ENCODE data around the gene LAGE3.

Gene LAGE3

GRCh38 chrX:154477891-154478477, 1.1 kb downstream of the LAGE3 start:
- no peak for DNase-seq (ENCODE audit: low spot score)

GRCh38 chrX:154476821-154477220, 2.3 kb downstream of the LAGE3 start:
- DNase-seq (ENCODE audit: low spot score) = no peak

GRCh38 chrX:154473683-154474082, 5.4 kb downstream of the LAGE3 start:
- DNase-seq (ENCODE audit: low spot score) = no peak

- DNase-seq (ENCODE audit: low spot score) = peak; percentile 12
These were observed 6.1 kb downstream of the LAGE3 start for GRCh38 chrX:154472685-154473632.

- no peak for DNase-seq (ENCODE audit: low spot score)
These were observed 7.0 kb downstream of the LAGE3 start for GRCh38 chrX:154471839-154472684.

- no peak for DNase-seq (ENCODE audit: low spot score)
These were observed 8.0 kb downstream of the LAGE3 start for GRCh38 chrX:154470914-154471568.

- no peak for DNase-seq (ENCODE audit: low spot score)
These were observed 8.6 kb downstream of the LAGE3 start for GRCh38 chrX:154470434-154470833.

GRCh38 chrX:154469880-154470279, 9.2 kb downstream of the LAGE3 start:
- no peak for DNase-seq (ENCODE audit: low spot score)

GRCh38 chrX:154469114-154469513, 10.0 kb downstream of the LAGE3 start:
- DNase-seq (ENCODE audit: low spot score) = no peak

- no peak for DNase-seq (ENCODE audit: low spot score)
These were observed 10.9 kb downstream of the LAGE3 start for GRCh38 chrX:154468217-154468616.

- DNase-seq (ENCODE audit: low spot score) = no peak
These were observed 11.5 kb downstream of the LAGE3 start for GRCh38 chrX:154467556-154467955.

- no peak for DNase-seq (ENCODE audit: low spot score)
These were observed 12.2 kb downstream of the LAGE3 start for GRCh38 chrX:154466907-154467306.

GRCh38 chrX:154466036-154466435, 13.0 kb downstream of the LAGE3 start:
- no peak for DNase-seq (ENCODE audit: low spot score)

GRCh38 chrX:154465601-154466000, 13.5 kb downstream of the LAGE3 start:
- DNase-seq (ENCODE audit: low spot score) = no peak

- no peak for DNase-seq (ENCODE audit: low spot score)
These were observed 14.2 kb downstream of the LAGE3 start for GRCh38 chrX:154464806-154465365.

GRCh38 chrX:154463611-154464220, 15.4 kb downstream of the LAGE3 start:
- no peak for DNase-seq (ENCODE audit: low spot score)

- DNase-seq (ENCODE audit: low spot score) = no peak
These were observed 16.7 kb downstream of the LAGE3 start for GRCh38 chrX:154462396-154462795.

- DNase-seq (ENCODE audit: low spot score) = no peak
These were observed 18.8 kb downstream of the LAGE3 start for GRCh38 chrX:154460326-154460725.

- no peak for DNase-seq (ENCODE audit: low spot score)
These were observed 19.2 kb downstream of the LAGE3 start for GRCh38 chrX:154459832-154460231.

GRCh38 chrX:154458954-154459778, 19.9 kb downstream of the LAGE3 start:
- DNase-seq (ENCODE audit: low spot score) = peak; percentile 48
